Measurements from ENCODE around the gene PFKFB4. TPM values are rescaled to one million over a fixed set of nuclear protein-coding genes. Genes with fewer than 3 reads are reported as not detected.
A peak's percentile ranks its signal among the peaks of the same experiment; 100 is the strongest.
"Not testable (repeated sequence)": the region's sequence is repeated elsewhere in the genome, so short reads cannot be mapped to it uniquely, and the experiment has no call there.

Gene PFKFB4
- total RNA-seq, 1 donor = 18.1 TPM

DNA sequence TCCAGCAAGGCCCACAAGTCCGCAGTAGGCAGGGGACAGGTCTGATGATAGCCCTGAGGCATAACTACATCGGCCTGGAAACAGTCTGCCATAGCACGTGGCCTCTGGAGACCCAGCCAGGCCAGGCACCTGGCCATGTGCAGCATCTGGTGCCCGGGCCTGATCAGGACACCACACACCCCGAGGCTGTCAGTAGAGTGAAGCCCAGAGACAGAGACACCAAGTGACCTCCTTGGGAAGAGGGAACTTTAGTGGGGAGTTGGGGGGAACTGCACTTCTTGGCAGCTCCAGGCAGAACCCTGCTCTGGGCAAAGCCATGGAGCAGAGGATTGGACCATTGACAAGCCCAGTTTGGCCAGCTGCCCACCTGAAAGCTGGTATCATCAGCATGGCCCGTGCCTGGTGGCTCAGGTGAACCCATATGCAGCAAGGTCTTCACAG is 53.9 kb downstream of the PFKFB4 start:
- TF ChIP-seq CTCF (IDR thresholded peaks at IDR 0.05; ENCODE audit: insufficient read depth, low read depth, low read length) = no peak
- peak overlapping the region; percentile 83 for H3K4me3 ChIP-seq (ENCODE audit: low read depth, low read length)
- DNase-seq (ENCODE audit: low read depth) = no peak

GRCh38 chr3:48502121-48502520 is 54.5 kb downstream of the PFKFB4 start:
- no peak for DNase-seq (ENCODE audit: low read depth)
- no peak for TF ChIP-seq CTCF (IDR thresholded peaks at IDR 0.05; ENCODE audit: insufficient read depth, low read depth, low read length)
- no peak overlapping the region for H3K4me3 ChIP-seq (ENCODE audit: low read depth, low read length)

- no peak for TF ChIP-seq CTCF (IDR thresholded peaks at IDR 0.05; ENCODE audit: insufficient read depth, low read depth, low read length)
- DNase-seq (ENCODE audit: low read depth) = no peak
- H3K4me3 ChIP-seq (ENCODE audit: low read depth, low read length) = no peak overlapping the region
Observed at GRCh38 chr3:48501196-48501595, 55.4 kb downstream of the PFKFB4 start.

DNA sequence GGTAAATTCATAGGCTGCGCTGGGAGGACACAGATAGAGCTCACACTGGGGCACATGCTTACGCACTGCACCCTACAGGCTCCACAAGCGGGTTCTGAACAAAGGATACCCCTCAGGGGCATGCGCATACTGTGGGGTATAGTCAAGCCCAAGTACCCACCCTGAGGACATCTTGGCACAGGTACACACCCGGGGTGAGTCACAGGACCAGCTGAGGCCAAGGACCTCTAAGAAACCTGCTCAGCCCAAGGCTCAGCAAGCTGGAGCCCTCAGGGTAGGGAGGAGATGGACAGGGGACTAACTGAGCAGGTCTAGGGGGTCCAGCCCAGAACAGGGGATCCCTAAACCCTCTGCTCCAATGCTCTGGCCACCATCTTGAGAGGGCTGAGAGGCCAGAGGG is 55.9 kb downstream of the PFKFB4 start:
- TF ChIP-seq CTCF (IDR thresholded peaks at IDR 0.05; ENCODE audit: insufficient read depth, low read depth, low read length) = no peak
- DNase-seq (ENCODE audit: low read depth) = no peak
- H3K4me3 ChIP-seq (ENCODE audit: low read depth, low read length) = no peak overlapping the region

DNA sequence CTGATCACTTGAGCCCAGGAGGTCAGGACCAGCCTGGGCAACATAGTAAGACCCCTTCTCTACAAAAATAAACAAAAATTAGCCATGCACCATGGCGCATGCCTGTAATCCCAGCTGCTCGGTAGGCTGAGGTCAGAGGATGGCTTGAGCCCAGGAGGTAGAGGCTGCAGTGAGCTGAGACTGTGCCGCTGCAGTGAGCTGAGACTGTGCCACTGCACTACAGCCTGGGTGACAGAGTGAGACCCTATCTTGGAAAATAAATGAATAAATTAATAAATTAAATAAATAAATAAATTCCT is 63.5 kb downstream of the PFKFB4 start:
- no peak overlapping the region for H3K4me3 ChIP-seq (ENCODE audit: low read depth, low read length)
- no peak for TF ChIP-seq CTCF (IDR thresholded peaks at IDR 0.05; ENCODE audit: insufficient read depth, low read depth, low read length)
- DNase-seq (ENCODE audit: low read depth) = no peak

GRCh38 chr3:48492461-48493202 is 64.0 kb downstream of the PFKFB4 start:
- no peak for TF ChIP-seq CTCF (IDR thresholded peaks at IDR 0.05; ENCODE audit: insufficient read depth, low read depth, low read length)
- H3K4me3 ChIP-seq (ENCODE audit: low read depth, low read length) = no peak overlapping the region
- DNase-seq (ENCODE audit: low read depth) = peak; percentile 91

GRCh38 chr3:48486952-48487351 is 69.7 kb downstream of the PFKFB4 start:
- no peak for TF ChIP-seq CTCF (IDR thresholded peaks at IDR 0.05; ENCODE audit: insufficient read depth, low read depth, low read length)
- DNase-seq (ENCODE audit: low read depth) = no peak
- H3K4me3 ChIP-seq (ENCODE audit: low read depth, low read length) = no peak overlapping the region

DNA sequence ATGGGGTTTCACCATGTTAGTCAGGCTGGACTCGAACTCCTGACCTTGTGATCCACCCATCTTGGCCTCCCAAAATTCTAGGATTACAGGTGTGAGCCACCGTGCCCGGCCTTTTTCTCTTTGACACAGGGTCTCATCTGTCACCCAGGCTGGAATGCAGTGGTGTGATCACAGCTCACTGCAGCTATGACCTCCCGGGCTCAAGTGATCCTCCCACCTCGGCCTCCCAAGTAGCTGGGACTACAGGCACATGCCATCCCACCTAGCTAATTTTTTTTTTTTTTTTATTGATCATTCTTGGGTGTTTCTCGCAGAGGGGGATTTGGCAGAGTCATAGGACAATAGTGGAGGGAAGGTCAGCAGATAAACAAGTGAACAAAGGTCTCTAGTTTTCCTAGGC is 73.8 kb downstream of the PFKFB4 start:
- DNase-seq (ENCODE audit: low read depth); H3K4me3 ChIP-seq (ENCODE audit: low read depth, low read length): not testable (repeated sequence)

GRCh38 chr3:48480891-48481290 is 75.7 kb downstream of the PFKFB4 start:
- not testable (repeated sequence) for DNase-seq (ENCODE audit: low read depth); H3K4me3 ChIP-seq (ENCODE audit: low read depth, low read length)
